GM19351 (cell line): ENCODE data around the gene FAM241B.

Experiments used
- ATAC-seq: cut with Tn5 transposase; IDR thresholded peaks from one replicate; pipeline ENCODE4 v1.9.1; 2021; ENCODE audit warnings: mild to moderate bottlenecking, moderate library complexity; ENCODE audit not compliant: unreplicated experiment

Gene FAM241B

GRCh38 chr10:69647819-69648218 is 17.8 kb downstream of the FAM241B start:
- no peak for ATAC-seq

- ATAC-seq = no peak
These were observed 18.4 kb downstream of the FAM241B start for GRCh38 chr10:69648461-69648860.

GRCh38 chr10:69649786-69650550 is 19.9 kb downstream of the FAM241B start:
- no peak for ATAC-seq

GRCh38 chr10:69650589-69651261 is 20.7 kb downstream of the FAM241B start:
- no peak for ATAC-seq

- no peak for ATAC-seq
These were observed 21.3 kb downstream of the FAM241B start for GRCh38 chr10:69651362-69651761.

GRCh38 chr10:69652111-69652856 is 22.2 kb downstream of the FAM241B start:
- no peak for ATAC-seq

- ATAC-seq = no peak
These were observed 22.8 kb downstream of the FAM241B start for GRCh38 chr10:69652857-69653199.

GRCh38 chr10:69653561-69653960 is 23.5 kb downstream of the FAM241B start:
- no peak for ATAC-seq

GRCh38 chr10:69655124-69655867 is 25.2 kb downstream of the FAM241B start:
- ATAC-seq = no peak

GRCh38 chr10:69655868-69656555 is 26.0 kb downstream of the FAM241B start:
- no peak for ATAC-seq

- ATAC-seq = no peak
These were observed 26.8 kb downstream of the FAM241B start for GRCh38 chr10:69656742-69657269.

- ATAC-seq = no peak
These were observed 27.4 kb downstream of the FAM241B start for GRCh38 chr10:69657430-69657829.

GRCh38 chr10:69657866-69658265 is 27.8 kb downstream of the FAM241B start:
- no peak for ATAC-seq

GRCh38 chr10:69659241-69660038 is 29.4 kb downstream of the FAM241B start:
- ATAC-seq = no peak

GRCh38 chr10:69660296-69660695 is 30.2 kb downstream of the FAM241B start:
- no peak for ATAC-seq

- ATAC-seq = no peak
These were observed 31.5 kb downstream of the FAM241B start for GRCh38 chr10:69661414-69662172.

GRCh38 chr10:69662173-69662877 is 32.3 kb downstream of the FAM241B start:
- no peak for ATAC-seq

GRCh38 chr10:69662901-69663300 is 32.9 kb downstream of the FAM241B start:
- ATAC-seq = no peak
